WTC11 (cell line): ENCODE results near the gene HLCS.

Experiments
- EMX1 ChIP-seq: fragments of 250-450 bp; sonication (Bioruptor Pico); IDR thresholded peaks from 2 replicates; pipeline ENCODE4 v1.8.0; 2021; ENCODE audit warnings: mild to moderate bottlenecking
- NR1H2 ChIP-seq: sonication (generic); formaldehyde crosslinking; IDR thresholded peaks from 2 replicates; pipeline ENCODE4 v1.9.0; 2021; ENCODE audit warnings: mild to moderate bottlenecking, moderate library complexity, missing genetic modification reagents
- TF ChIP-seq, protein P1 (sequence below): fragments of 200-600 bp; IDR thresholded peaks from 2 replicates; pipeline ENCODE4 v1.8.0; 2022; ENCODE audit warnings: antibody characterized with exemption
- TF ChIP-seq, protein P2 (sequence below): sonication (generic); formaldehyde crosslinking; IDR thresholded peaks from 2 replicates; pipeline ENCODE4 v1.8.1; 2023; ENCODE audit warnings: mild to moderate bottlenecking, moderate library complexity, missing genetic modification reagents
- TF ChIP-seq, protein P3 (sequence below): sonication (generic); formaldehyde crosslinking; IDR thresholded peaks from 2 replicates; pipeline ENCODE4 v1.8.1; 2023; ENCODE audit warnings: mild to moderate bottlenecking, missing genetic modification reagents, moderate library complexity

DNA sequence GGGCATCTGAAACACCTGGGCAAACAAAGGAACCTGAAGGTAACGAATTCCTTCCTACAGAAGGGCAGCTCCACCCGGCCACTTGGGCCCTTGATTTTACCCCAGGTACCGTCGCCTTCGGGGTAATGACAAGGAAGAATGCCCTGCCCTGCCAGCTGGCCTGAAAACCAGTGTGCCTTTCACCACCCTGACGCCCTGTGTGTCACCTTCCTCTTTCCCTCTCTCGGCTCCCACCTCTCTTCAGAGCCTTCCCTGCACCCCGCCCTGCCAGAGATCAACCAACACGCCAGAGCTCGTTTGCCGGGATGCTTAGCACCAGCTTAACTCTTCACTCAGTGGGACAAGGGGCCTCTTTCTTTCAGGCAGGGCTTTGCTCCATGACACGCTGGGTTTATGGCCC lies 181.5 kb downstream of the HLCS start:
- TF ChIP-seq, protein P1, sequence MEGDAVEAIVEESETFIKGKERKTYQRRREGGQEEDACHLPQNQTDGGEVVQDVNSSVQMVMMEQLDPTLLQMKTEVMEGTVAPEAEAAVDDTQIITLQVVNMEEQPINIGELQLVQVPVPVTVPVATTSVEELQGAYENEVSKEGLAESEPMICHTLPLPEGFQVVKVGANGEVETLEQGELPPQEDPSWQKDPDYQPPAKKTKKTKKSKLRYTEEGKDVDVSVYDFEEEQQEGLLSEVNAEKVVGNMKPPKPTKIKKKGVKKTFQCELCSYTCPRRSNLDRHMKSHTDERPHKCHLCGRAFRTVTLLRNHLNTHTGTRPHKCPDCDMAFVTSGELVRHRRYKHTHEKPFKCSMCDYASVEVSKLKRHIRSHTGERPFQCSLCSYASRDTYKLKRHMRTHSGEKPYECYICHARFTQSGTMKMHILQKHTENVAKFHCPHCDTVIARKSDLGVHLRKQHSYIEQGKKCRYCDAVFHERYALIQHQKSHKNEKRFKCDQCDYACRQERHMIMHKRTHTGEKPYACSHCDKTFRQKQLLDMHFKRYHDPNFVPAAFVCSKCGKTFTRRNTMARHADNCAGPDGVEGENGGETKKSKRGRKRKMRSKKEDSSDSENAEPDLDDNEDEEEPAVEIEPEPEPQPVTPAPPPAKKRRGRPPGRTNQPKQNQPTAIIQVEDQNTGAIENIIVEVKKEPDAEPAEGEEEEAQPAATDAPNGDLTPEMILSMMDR = no peak
- TF ChIP-seq, protein P2, sequence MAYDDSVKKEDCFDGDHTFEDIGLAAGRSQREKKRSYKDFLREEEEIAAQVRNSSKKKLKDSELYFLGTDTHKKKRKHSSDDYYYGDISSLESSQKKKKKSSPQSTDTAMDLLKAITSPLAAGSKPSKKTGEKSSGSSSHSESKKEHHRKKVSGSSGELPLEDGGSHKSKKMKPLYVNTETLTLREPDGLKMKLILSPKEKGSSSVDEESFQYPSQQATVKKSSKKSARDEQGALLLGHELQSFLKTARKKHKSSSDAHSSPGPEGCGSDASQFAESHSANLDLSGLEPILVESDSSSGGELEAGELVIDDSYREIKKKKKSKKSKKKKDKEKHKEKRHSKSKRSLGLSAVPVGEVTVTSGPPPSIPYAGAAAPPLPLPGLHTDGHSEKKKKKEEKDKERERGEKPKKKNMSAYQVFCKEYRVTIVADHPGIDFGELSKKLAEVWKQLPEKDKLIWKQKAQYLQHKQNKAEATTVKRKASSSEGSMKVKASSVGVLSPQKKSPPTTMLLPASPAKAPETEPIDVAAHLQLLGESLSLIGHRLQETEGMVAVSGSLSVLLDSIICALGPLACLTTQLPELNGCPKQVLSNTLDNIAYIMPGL (CRISPR knock-in tag) = no peak
- no peak for TF ChIP-seq EMX1 (CRISPR knock-in tag)
- TF ChIP-seq, protein P3, sequence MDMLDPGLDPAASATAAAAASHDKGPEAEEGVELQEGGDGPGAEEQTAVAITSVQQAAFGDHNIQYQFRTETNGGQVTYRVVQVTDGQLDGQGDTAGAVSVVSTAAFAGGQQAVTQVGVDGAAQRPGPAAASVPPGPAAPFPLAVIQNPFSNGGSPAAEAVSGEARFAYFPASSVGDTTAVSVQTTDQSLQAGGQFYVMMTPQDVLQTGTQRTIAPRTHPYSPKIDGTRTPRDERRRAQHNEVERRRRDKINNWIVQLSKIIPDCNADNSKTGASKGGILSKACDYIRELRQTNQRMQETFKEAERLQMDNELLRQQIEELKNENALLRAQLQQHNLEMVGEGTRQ (CRISPR knock-in tag) = no peak
- TF ChIP-seq NR1H2 (CRISPR knock-in tag) = no peak
